ENCODE data around the gene PLD4.

PLD4 gene

DNA sequence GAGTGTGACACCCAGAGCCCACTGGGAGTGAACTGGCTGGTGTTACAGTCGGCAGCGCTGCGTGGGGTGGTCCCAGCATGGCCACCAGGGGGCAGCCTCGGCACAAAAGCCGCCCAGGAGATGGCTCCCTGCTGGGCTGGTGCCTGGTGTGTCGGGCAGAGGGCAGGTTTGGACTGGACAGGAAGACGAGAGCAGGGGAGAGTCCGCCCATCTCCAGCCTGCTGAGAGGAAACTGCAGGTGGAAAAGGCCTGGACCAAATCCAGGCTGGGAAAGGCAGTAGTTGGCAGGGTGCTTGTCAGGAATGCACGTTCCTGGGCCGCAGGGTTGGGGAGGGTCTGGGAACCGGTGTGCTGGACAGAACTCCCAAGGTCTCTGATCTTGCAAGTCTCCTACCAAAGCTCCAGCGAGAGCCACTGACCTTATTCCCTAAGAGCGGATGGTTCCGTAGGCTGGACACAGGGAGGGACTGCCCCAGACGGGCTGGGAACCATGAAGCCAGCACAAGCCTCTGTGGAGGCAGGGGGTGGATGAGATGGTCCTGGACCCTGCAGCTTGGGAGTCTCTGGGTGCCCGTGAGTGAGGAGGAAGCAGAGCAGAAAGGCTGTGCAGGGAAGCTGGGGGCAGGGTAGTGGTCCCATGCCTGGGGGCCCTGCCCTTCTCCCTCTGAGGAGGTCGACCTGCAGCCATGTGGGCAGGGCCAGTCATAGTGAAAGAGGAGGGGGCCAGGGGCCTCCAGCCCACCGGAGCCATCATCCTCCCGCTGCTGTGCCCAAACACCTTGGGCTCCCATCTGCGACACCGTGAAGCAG is 51.7 kb downstream of the PLD4 start:
- DNase-seq: peak; percentile 87

DNA sequence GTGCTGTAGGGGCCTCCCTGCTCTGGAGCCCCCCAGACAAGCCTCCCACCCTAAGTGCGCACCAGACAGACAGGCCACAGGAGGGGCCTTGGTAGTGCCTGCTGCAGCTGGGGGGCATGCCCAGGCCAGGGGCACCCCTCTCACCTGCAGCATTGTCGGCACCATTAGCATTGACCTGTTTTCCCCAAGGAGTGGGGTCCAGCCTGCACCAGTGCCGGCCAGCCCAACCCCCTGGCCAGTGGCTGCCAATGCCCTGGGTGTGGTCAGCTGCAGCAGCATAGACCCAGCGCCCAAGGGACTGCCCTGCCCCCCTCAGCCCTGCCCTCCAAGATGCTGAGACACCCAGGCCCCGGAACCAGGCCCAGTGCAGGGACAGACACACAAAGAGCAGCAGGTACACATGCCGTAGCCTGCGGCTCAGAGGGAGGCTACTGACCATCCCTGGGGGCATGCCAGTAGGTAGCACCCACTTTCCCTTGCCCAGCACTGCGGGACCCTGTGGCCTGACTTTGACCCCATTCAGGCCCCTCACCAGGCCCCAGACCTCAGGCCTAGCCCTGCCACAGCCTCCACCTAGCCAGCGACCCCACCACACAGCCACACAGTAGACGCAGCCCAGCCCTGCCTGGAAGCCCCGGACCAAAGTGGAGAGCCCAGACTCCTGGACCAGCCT is 52.5 kb downstream of the PLD4 start:
- no peak for DNase-seq

DNA sequence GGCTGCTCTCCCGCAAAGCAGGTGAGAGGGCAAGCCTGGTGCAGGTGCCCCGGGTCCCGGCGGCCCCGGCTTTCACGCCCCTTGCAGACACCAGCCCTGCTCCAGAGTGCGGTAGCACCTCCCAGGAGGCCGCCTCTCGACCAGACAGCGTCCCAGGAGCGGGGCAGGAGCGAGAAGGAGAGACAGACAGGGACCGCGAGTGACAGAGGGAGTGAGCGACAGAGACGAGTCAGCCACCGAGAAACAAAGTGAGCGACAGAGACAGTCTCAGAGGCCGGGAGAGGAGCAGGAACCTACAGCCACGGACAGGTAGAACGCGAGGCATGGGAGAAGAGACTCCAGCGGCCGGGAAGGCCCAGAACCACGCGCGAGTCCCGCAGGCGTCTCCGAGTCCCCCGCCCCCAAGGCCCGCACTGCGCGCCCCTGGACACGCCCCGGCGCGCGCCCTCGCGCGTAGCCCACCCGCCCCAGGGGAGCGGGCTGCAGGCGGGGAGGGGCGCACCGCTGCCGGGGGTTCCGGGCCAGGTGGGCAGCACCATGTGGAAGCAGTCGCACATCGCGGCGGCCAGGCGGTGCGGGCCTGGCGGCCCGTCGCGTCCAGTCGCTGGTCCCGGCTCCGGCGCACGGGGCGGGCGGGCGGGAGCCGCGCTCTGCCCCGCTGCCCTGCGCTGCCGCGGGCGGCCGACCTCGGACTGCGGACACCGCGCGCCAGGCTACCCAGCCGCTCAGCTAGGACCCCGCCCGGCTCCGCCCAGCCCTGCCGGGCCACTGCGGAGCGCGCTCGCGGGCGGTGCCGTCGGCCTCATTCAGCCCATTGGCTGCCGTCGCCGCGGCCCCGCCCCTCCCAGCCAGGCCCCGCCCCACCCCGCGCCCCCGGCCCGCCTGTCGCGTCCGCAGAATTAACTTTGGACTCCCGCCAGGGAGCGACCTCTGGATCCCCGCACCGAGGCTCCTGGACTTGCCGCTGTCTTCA is 53.3 kb downstream of the PLD4 start, which contains the start of gene AHNAK2:
Gene AHNAK2, minus strand, starts transcription at position 694 of the 973 bp plus-strand sequence. Its CDS starts 137 bp downstream, at position 557.
- DNase-seq: peak; percentile 50

DNA sequence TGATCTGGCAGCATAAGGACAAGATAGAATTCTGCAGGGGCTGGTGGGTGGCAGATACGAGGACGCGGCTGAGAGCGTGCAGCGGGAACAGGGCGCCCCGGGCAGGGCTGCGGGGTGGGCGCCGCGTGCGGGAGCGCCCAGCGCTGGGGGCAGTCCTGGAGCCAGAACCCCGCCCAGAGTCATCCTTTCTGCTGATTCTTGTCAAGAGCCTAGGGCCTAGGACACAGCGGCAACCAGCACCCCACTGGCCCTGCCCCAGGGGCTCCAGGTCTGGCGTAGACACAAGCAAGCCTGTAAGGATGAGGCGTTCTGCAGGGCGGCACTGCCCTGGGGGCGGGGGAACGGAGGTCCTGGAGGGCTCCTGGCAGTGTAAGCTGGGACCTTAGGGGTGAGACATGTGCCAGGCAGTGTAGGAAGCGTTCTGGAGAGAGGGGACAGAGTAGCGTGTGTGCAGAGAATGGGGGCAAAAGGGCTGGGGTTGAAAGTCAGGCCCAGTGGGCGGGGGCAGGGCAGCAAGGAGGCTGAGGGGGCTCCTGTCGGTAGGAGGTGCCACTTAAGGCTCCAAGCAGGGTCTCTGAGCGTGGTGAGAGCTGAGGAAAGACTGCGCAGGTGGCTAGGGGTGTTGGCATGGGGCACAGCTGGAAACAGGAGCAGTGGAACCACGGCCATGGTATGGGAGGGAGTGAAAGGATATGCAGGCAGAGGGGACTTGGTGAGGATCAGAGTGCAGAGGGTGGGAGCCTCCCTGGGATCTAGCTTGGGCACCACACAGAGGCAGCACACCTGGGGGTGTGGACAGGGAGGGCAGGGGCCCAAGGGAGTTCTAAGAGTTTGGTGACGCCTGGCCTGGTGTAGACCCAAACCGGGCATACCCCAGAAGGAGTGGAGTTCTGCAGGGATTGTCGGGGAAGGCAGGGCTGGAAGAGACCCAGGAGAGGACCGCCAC is 54.3 kb downstream of the PLD4 start:
- no peak for DNase-seq

DNA sequence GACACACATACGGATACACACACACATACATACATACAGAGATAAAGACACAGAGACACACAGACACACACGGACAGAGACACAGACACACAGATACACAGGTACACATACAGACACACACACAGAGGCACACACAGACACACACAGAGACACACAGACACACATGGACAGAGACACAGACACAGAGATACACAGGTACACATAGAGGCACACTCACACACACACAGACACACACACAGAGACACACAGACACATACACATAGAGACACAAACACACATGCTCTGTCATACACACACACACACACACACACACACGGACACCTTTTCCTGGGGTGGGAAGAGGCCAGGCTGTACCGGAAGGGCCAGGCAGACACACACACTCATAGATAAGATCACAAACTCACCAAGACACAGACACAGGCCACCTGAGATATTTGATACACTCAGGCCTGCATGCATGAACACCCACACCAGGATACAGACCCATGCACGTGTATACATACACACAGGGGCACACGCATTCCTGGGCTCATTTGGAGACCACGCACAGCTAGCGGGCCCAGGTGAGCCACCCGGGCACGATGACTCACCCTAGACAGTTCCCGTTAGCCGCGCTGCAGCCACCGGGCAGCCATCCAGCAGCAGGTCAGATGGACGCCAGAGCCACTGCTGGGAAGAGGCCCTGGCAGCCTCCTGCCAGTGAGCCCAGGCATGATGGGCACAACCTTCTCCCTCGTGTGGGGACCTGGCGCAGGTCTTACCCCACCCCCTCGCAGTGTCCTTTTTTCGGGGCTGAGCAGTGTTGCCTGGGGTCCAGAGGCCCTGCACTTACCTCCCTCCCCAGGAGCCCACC is 55.3 kb downstream of the PLD4 start:
- DNase-seq: no peak

DNA sequence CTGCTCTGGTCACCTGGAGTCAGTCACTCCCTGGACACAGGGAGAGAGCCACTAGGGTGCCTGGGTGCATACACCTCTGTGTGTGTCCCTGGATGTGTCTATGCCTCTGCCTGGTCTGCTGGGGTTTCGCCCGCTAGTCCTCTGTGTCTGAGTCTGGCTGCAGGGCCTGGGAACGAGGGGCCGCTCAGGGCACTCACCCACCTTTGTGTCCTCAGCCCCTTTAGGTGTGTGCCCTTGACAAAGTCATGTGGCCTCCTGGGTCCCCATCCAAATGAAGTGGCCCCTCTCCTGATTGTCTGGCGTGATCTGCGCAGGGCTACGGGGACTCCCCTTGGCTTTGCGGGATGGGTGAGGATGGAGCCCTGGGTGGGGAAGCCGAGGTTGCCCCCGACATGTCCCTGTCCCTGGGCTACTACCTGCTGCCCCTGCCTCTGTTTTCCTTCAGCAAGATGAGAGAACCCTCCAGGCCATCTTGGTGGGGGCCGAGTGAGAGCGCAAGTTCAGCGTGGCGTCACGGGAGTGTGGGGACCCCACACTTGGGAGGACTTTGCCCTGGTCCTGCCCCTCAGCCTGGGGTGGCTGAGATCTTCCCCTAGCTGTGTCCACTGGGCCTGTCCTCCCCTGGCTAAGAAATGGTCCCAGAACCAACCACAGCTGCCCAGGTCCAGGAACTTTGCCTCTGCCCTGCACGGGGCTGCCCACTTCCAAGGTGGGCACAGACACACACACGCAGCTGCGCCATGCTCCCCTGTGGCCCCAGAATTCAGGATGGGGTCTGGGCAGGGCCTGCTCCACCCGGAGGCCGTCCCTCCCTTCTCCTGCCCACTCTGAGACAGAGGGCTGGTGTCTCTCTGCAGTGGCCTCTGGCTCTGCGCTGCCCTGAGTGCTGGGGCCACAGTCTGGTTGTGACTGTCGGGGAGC is 56.2 kb downstream of the PLD4 start:
- no peak for DNase-seq

DNA sequence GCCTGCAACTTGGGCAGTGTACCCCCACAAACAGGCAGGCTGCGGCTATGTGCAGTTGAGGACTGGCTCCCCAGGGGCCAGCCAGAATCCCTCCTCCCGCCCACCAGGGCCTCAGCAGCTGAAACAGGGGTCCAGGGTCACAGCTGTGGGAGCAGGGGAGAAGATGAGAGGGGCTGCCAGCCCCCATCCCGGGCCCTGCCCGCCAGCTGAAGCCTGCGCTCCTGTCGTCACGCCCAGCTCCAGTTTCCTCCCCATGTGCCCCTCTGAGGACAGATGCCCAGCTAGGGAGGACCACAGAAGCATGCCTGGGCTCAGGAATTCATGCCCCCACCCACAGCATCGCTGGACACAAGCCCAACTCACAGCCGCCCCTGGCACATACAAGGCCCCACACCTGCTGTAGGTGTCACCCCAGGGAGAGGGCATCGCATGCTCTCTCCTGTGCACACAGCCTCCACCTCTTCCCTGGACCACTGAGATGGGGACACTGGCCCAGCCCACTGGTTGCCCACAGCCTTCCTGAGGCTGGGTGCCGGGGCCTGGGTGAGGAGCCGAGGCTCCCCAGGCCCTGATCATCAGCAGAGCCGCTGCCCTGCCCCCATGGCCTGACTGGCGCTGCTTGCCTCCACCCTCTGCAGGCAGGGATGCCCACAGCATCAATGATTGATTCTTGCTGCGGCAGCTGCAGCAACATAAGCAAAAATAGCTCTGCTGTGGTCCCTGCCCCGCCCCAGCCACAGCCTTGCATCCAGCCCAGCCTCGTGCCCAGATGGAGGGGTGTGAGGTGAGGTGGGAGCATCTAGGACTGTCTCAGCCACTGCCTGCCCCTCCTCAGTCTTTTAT is 57.2 kb downstream of the PLD4 start:
- DNase-seq: no peak

DNA sequence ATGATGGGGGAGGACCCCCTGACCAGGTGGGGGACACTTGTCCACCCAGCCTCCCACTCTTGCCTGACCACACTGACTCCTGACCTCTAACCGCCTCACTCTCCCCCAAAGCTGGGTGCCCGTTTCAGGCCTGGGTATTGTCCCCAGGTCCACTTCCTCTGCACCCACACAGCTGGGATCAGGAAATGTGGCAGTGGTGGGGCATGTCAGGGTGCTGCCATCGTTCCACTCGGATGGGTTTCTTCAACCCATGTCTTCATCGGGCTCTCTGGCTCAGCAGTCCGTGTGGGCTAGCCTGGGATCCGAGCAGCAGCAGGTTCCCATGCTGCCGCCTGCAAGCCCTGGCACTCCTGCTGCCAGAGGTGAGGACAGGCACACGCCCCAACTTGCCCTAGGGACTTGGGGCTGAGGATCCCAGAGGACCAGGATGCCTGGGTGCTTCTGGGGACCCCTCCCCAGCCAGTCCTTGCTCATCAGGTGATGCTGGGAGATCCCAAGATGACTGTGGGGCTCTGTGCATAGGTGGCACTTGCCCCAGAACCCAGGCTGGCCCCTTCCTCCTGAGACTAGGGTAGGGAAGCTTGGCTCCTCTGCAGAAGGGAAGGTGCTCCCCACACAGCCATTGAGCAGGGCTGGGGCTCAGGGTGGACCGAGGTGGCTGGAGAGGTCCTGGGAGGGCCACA is 58.0 kb downstream of the PLD4 start:
- DNase-seq: no peak

Data from activated CD4-positive, alpha-beta T cell treated with anti-CD3 and anti-CD28 coated beads, Interleukin-2, amount 50 U/mL, for 1 hour (primary cell).